B cell (primary cell): Measurements from ENCODE around the gene CASTOR1. TPM values are rescaled to one million over a fixed set of nuclear protein-coding genes. Genes with fewer than 3 reads are reported as not detected.

Experiments used
- ATAC-seq: fragments of 200-7000 bp; cut with Tn5 transposase; one replicate; pipeline ENCODE4 v1.10.0; 2021; ENCODE audit warnings: low read depth, mild to moderate bottlenecking, moderate number of reproducible peaks, moderate library complexity
- CTCF ChIA-PET: fragments of 350-600 bp; sonication (Branson Sonifier 250); formaldehyde crosslinking; loops from one replicate; lab custom pipeline; 2021; ENCODE audit warnings: antibody characterized with exemption, inconsistent platforms; lab: Charles Lee
- POLR2A ChIA-PET: fragments of 350-600 bp; sonication (Branson Sonifier 250); formaldehyde crosslinking; loops from one replicate; lab custom pipeline; 2021; ENCODE audit warnings: antibody characterized with exemption; lab: Charles Lee
- DNase-seq: peaks from one replicate; pipeline ENCODE4 v3.0.0; 2013
- H2AFZ ChIP-seq: 2 replicates; pipeline ENCODE4 v1.6.1; 2012; ENCODE audit warnings: mild to moderate bottlenecking, low read depth, low read length; ENCODE audit not compliant: insufficient read depth, poor library complexity, severe bottlenecking
- H3K27ac ChIP-seq, 2 donors: 1 replicate in 1 of 2; 2 replicates in 1 of 2; pipeline ENCODE4 v1.5.1; 2012 to 2013; ENCODE audit warnings: low read length in 2 of 2, mild to moderate bottlenecking in 2 of 2, moderate library complexity in 1 of 2
- H3K27me3 ChIP-seq, 4 experiments: fragments of 200-600 bp in 1 of 4; sonication (generic) in 1 of 4; replicated peaks in 1 of 4; 1 replicate in 2 of 4; 2 replicates in 2 of 4; pipeline versions ENCODE4 v1.6.1 to v1.7.0; 2013 to 2016; ENCODE audit warnings: low read length in 3 of 4, mild to moderate bottlenecking in 2 of 4, mixed read lengths in 1 of 4, moderate library complexity in 1 of 4; ENCODE audit not compliant: insufficient read depth in 4 of 4, control insufficient read depth in 3 of 4; ENCODE audit errors: control extremely low read depth in 1 of 4
- H3K36me3 ChIP-seq, 2 experiments: replicated peaks in 1 of 2; 1 replicate in 1 of 2; 2 replicates in 1 of 2; pipeline versions ENCODE4 v1.6.1 to v1.7.1; 2013; ENCODE audit warnings: low read length in 1 of 2; ENCODE audit not compliant: insufficient read depth in 2 of 2, control insufficient read depth in 1 of 2; ENCODE audit errors: control extremely low read depth in 1 of 2, extremely low read depth in 1 of 2
- H3K4me1 ChIP-seq, 2 donors: fragments of 200-600 bp in 1 of 2; sonication (generic) in 1 of 2; 1 replicate in 1 of 2; 2 replicates in 1 of 2; pipeline versions ENCODE4 v1.5.1 to v1.6.1; 2013 to 2017; ENCODE audit warnings: low read length in 2 of 2; ENCODE audit not compliant: control insufficient read depth in 2 of 2, insufficient read depth in 2 of 2
- H3K4me2 ChIP-seq: replicated peaks from 2 replicates; pipeline ENCODE3; 2012; ENCODE audit warnings: mild to moderate bottlenecking, low read depth, low read length; ENCODE audit not compliant: poor library complexity, severe bottlenecking
- H3K4me3 ChIP-seq, 5 experiments: fragments of 200-600 bp in 1 of 5; sonication (generic) in 1 of 5; 1 replicate in 3 of 5; 2 replicates in 2 of 5; pipeline versions ENCODE4 v1.5.1 to v1.7.0; 2011 to 2016; ENCODE audit warnings: low read length in 4 of 5, mild to moderate bottlenecking in 4 of 5, low read depth in 2 of 5, control low read depth in 1 of 5, moderate library complexity in 1 of 5; ENCODE audit not compliant: insufficient read depth in 1 of 5; ENCODE audit errors: control extremely low read depth in 1 of 5, extremely low read depth in 1 of 5
- H3K79me2 ChIP-seq: fragments of 200-600 bp; sonication (generic); one replicate; pipeline ENCODE4 v1.6.0; 2016; ENCODE audit warnings: low read length; ENCODE audit not compliant: control insufficient read depth, insufficient read depth
- H3K9ac ChIP-seq: fragments of 200-600 bp; sonication (generic); 2 replicates; pipeline ENCODE4 v1.6.1; 2017; ENCODE audit warnings: mild to moderate bottlenecking, low read length, moderate library complexity
- H3K9me3 ChIP-seq, 3 donors: one replicate each; pipeline versions ENCODE4 v1.6.1 to v1.7.1; 2013; ENCODE audit warnings: low read length in 2 of 3; ENCODE audit not compliant: control insufficient read depth in 2 of 3, insufficient read depth in 1 of 3; ENCODE audit errors: control extremely low read depth in 1 of 3
- H4K20me1 ChIP-seq: 2 replicates; pipeline ENCODE4 v1.6.0; 2012; ENCODE audit warnings: mild to moderate bottlenecking, low read length; ENCODE audit not compliant: insufficient read depth, control insufficient read depth, poor library complexity, severe bottlenecking
- H3K27ac Mint-ChIP-seq: one replicate; pipeline ENCODE4 v1.8.0; 2021; ENCODE audit warnings: mixed read lengths
- H3K27me3 Mint-ChIP-seq: one replicate; pipeline ENCODE4 v1.8.0; 2021; ENCODE audit warnings: mixed read lengths
- H3K4me1 Mint-ChIP-seq: one replicate; pipeline ENCODE4 v1.8.0; 2021; ENCODE audit warnings: mixed read lengths
- H3K4me3 Mint-ChIP-seq: one replicate; pipeline ENCODE4 v1.8.0; 2021; ENCODE audit warnings: mixed read lengths
- H3K9me3 Mint-ChIP-seq: one replicate; pipeline ENCODE4 v1.8.0; 2022; ENCODE audit warnings: mixed read lengths; ENCODE audit not compliant: insufficient read depth
- EZH2 ChIP-seq: IDR thresholded peaks from 2 replicates; pipeline ENCODE4 v1.6.1; 2012; ENCODE audit warnings: borderline replicate concordance, low read depth, mild to moderate bottlenecking, moderate library complexity, low read length; ENCODE audit not compliant: insufficient read depth, poor library complexity, severe bottlenecking
- WGBS: methylation state at CpG from one replicate; pipeline ENCODE4 v1.1.5; 2013; ENCODE audit warnings: missing lambda C conversion rate; ENCODE audit not compliant: insufficient coverage; 5-methylcytosine and 5-hydroxymethylcytosine counted together
- intact Hi-C: fragments of 100-400 bp; cut with micrococcal nuclease; formaldehyde crosslinking; loops from one replicate; pipeline ENCODE4 v1.10.0; 2022
- polyA plus RNA-seq: library from polyadenylated mRNA; depleted of rRNA; stranded (reverse); fragments of >200 nt; gene quantifications from 2 replicates; pipeline ENCODE4 v1.2.3, GENCODE V29; 2012
- total RNA-seq, 2 donors: library from RNA; stranded (reverse); fragments of 120-200 nt in 1 of 2; gene quantifications; 1 replicate in 1 of 2; 2 replicates in 1 of 2; pipeline versions ENCODE4 v1.2.3 to v1.2.4, GENCODE V29; 2013 to 2022
- TF ChIP-seq, protein P1 (sequence below): fragments of 200-600 bp; IDR thresholded peaks from one replicate; pipeline ENCODE4 v1.8.0; 2022; ENCODE audit warnings: antibody characterized with exemption, mild to moderate bottlenecking

The CASTOR1 gene
- total and polyA plus RNA-seq, 2 donors (not counting 1 experiment from before 2014, with no cell fraction given) = 16.3 to 18.4 TPM

DNA sequence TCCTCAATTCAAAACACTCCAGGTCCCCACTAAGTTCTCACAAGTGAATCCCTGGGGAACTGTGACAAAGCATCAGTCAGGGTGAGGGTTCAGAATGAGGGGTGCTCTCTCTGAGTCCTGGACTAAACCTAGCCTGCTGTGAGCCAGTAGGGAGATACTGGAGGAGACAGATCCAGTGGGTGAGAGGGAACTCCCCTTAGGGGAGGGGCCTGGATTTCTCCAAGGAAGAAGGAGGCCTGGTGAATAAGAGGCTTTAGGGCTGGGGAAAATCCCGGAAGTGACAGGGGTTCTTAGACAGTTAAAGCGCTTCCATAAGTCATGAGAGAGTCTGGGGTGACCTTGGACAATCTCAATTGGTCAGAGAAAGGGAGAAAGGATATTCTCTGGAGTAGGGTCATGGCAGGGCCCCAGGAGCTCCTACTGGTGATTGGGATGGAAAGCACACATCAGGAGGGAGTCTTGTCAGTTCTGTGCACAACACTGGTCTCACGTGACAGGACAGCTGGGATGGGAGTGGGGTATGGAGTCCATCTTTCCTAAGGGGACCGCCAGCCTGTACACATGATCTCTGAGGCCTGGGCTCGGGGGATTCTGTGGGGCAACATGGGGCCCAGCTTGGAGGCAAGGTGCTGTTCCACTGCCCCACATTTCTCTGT lies 35.9 kb upstream of the CASTOR1 start:
- Mint-ChIP-seq H3K4me1 (peaks cover 58% of the 10 kb centered on the region), H3K9me3 (no peaks in the 10 kb centered on the region), H3K4me3 (peak overlapping the region; percentile 83), H3K27me3 (no peaks in the 10 kb centered on the region), H3K27ac (peak overlapping the region; percentile 82)
- H3K4me1 ChIP-seq = peaks cover 30 to 48% of the 10 kb centered on the region in 2 donors
- intact Hi-C loops = no loop called here
- H3K27me3 ChIP-seq = no peaks in the 10 kb centered on the region
- H3K4me3 ChIP-seq = peak overlapping the region in 4 of 5 experiments; percentile 81 to 92 (median 86)
- H3K4me2 ChIP-seq = peak overlapping the region; percentile 97
- WGBS = 90% methylated on average over 4 of the region's 5 CpGs
- peak overlapping the region in 1 of 2 donors; percentile 38 for H3K27ac ChIP-seq
- peaks cover 0 to 23% of the 10 kb centered on the region in 2 experiments for H3K36me3 ChIP-seq
- ATAC-seq (no peak), DNase-seq (no peak)
- H4K20me1 ChIP-seq = peaks cover 59% of the 10 kb centered on the region
- no peak overlapping the region for H2AFZ ChIP-seq
- peak overlapping the region; percentile 86 for H3K9ac ChIP-seq
- peaks cover 69% of the 10 kb centered on the region for H3K79me2 ChIP-seq
- POLR2A ChIA-PET = interaction anchor here (5.7 kb wide), 1 partner anchor 36 kb away, joined by 64 read pairs; the partner anchor contains the start of gene CASTOR1
- CTCF ChIA-PET = interaction anchor here (1.0 to 5.3 kb wide), 5 partner anchors 15 to 966 kb away, joined by 3 to 31 read pairs (median 4); partner anchors contain the start of genes CASTOR1 and RNF215
- H3K9me3 ChIP-seq = no peaks in the 10 kb centered on the region
- TF ChIP-seq, protein P1, sequence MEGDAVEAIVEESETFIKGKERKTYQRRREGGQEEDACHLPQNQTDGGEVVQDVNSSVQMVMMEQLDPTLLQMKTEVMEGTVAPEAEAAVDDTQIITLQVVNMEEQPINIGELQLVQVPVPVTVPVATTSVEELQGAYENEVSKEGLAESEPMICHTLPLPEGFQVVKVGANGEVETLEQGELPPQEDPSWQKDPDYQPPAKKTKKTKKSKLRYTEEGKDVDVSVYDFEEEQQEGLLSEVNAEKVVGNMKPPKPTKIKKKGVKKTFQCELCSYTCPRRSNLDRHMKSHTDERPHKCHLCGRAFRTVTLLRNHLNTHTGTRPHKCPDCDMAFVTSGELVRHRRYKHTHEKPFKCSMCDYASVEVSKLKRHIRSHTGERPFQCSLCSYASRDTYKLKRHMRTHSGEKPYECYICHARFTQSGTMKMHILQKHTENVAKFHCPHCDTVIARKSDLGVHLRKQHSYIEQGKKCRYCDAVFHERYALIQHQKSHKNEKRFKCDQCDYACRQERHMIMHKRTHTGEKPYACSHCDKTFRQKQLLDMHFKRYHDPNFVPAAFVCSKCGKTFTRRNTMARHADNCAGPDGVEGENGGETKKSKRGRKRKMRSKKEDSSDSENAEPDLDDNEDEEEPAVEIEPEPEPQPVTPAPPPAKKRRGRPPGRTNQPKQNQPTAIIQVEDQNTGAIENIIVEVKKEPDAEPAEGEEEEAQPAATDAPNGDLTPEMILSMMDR = no peak
- no peak for TF ChIP-seq EZH2
